ENCODE results near the gene TSR3.

DNA sequence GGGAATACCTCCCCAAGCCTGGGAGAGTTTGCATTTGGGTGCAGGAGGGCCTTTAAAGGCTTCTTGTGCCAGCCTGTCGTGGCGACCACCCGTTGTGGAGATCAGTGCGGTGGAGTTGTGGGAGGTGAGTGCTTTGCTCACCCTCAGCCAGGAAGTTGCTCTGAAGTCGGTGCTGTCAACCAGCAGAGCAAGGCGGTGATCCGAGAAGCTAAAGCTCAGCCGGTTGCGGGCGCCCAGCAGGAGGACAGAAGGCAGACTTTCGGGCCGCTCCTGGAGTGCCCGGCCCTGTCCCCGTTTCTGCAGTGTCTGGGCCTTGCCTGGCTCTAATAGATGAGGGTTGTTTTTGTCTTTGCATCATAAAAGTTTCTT, 40.9 kb downstream of the TSR3 start:
- TF ChIP-seq FOSL1 (IDR thresholded peaks at IDR 0.05; ENCODE audit: low read depth): no peak
- TF ChIP-seq, protein P1, sequence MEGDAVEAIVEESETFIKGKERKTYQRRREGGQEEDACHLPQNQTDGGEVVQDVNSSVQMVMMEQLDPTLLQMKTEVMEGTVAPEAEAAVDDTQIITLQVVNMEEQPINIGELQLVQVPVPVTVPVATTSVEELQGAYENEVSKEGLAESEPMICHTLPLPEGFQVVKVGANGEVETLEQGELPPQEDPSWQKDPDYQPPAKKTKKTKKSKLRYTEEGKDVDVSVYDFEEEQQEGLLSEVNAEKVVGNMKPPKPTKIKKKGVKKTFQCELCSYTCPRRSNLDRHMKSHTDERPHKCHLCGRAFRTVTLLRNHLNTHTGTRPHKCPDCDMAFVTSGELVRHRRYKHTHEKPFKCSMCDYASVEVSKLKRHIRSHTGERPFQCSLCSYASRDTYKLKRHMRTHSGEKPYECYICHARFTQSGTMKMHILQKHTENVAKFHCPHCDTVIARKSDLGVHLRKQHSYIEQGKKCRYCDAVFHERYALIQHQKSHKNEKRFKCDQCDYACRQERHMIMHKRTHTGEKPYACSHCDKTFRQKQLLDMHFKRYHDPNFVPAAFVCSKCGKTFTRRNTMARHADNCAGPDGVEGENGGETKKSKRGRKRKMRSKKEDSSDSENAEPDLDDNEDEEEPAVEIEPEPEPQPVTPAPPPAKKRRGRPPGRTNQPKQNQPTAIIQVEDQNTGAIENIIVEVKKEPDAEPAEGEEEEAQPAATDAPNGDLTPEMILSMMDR (IDR thresholded peaks at IDR 0.05 in 2 of 3, conservative IDR thresholded peaks at IDR 0.05 in 1 of 3; ENCODE audit: borderline replicate concordance in 1 of 3, insufficient read depth in 1 of 3, low read depth in 2 of 3, low read length in 2 of 3): no peak
- TF ChIP-seq SIN3A (IDR thresholded peaks at IDR 0.05; ENCODE audit: low read depth): no peak
